HepG2 (cell line): Measurements from ENCODE around the gene EIF3A. TPM values are rescaled to one million over a fixed set of nuclear protein-coding genes. Genes with fewer than 3 reads are reported as not detected.

Experiments
- DR1 ChIP-seq: sonication (generic); formaldehyde crosslinking; IDR thresholded peaks from 2 replicates; pipeline ENCODE4 v1.8.0; 2021; ENCODE audit warnings: mild to moderate bottlenecking, missing genetic modification reagents, inconsistent platforms
- HHEX ChIP-seq: IDR thresholded peaks from 2 replicates; pipeline ENCODE4 v1.6.1; 2016; ENCODE audit warnings: control low read depth
- KLF9 ChIP-seq: IDR thresholded peaks from 2 replicates; pipeline ENCODE4 v1.6.1; 2016; ENCODE audit warnings: low read depth
- MAFG ChIP-seq: sonication (generic); formaldehyde crosslinking; IDR thresholded peaks from 2 replicates; pipeline ENCODE4 v1.5.1; 2020; ENCODE audit warnings: mild to moderate bottlenecking, missing genetic modification reagents
- MBD4 ChIP-seq: IDR thresholded peaks from 2 replicates; pipeline ENCODE4 v1.6.1; 2012; ENCODE audit warnings: low read length, inconsistent platforms, borderline replicate concordance
- RBM22 ChIP-seq: fragments of 200-400 bp; formaldehyde crosslinking; optimal IDR thresholded peaks from 2 replicates; pipeline ENCODE3; 2017; ENCODE audit warnings: mild to moderate bottlenecking, low read length, moderate library complexity
- SIN3A ChIP-seq: IDR thresholded peaks from 2 replicates; pipeline ENCODE4 v1.6.1; 2011; ENCODE audit warnings: low read depth, mild to moderate bottlenecking, control low read depth, low read length, borderline replicate concordance
- TBX3 ChIP-seq: fragments of 450-650 bp; IDR thresholded peaks from 2 replicates; pipeline ENCODE4 v1.6.1; 2017; ENCODE audit warnings: antibody characterized with exemption, mild to moderate bottlenecking, inconsistent platforms, borderline replicate concordance
- TP53 ChIP-seq: sonication (generic); formaldehyde crosslinking; conservative IDR thresholded peaks from 2 replicates; pipeline ENCODE4 v1.4.0; 2020; ENCODE audit warnings: missing genetic modification reagents
- ZNF136 ChIP-seq: sonication (generic); formaldehyde crosslinking; IDR thresholded peaks from 2 replicates; pipeline ENCODE4 v1.8.1; 2022; ENCODE audit warnings: low read depth, mild to moderate bottlenecking, moderate library complexity, missing genetic modification reagents
- ZNF232 ChIP-seq: sonication (generic); formaldehyde crosslinking; IDR thresholded peaks from 2 replicates; pipeline ENCODE4 v1.4.0; 2020; ENCODE audit warnings: missing genetic modification reagents, borderline replicate concordance
- ZNF432 ChIP-seq: sonication (generic); formaldehyde crosslinking; IDR thresholded peaks from 2 replicates; pipeline ENCODE4 v1.5.0; 2020; ENCODE audit warnings: missing genetic modification reagents, mild to moderate bottlenecking, borderline replicate concordance
- ZSCAN21 ChIP-seq: sonication (generic); formaldehyde crosslinking; IDR thresholded peaks from 2 replicates; pipeline ENCODE4 v1.8.0; 2022; ENCODE audit warnings: mild to moderate bottlenecking, missing genetic modification reagents, moderate library complexity, borderline replicate concordance
- polyA plus RNA-seq, 8 experiments: library from polyadenylated mRNA; depleted of rRNA in 3 of 8; stranded (reverse) in 7 of 8; unstranded in 1 of 8; fragments of >200 nt; fragmentation: Illumina TruSeq in 4 of 8; extraction: Trizol in 4 of 8; gene quantifications; 2 replicates each; pipeline versions ENCODE4 v1.2.1 to v1.2.3, GENCODE V29; 2011 to 2016; ENCODE audit warnings: low read depth in 4 of 8, missing spikeins in 1 of 8, mixed read lengths in 1 of 8; ENCODE audit not compliant: insufficient read depth in 1 of 8
- total RNA-seq, 5 experiments: library from RNA; depleted of rRNA; stranded (reverse); fragments of >200 nt; fragmentation: Illumina TruSeq; extraction: Trizol; gene quantifications; 2 replicates each; pipeline ENCODE4 v1.2.3, GENCODE V29; 2016; ENCODE audit warnings: low read depth in 1 of 5
- TF ChIP-seq, protein P1 (sequence below): sonication (generic); formaldehyde crosslinking; IDR thresholded peaks from 2 replicates; pipeline ENCODE4 v1.4.0; 2020; ENCODE audit warnings: missing genetic modification reagents, mild to moderate bottlenecking, borderline replicate concordance
- TF ChIP-seq, protein P2 (sequence below): sonication (generic); formaldehyde crosslinking; IDR thresholded peaks from 2 replicates; pipeline ENCODE4 v1.8.1; 2023; ENCODE audit warnings: mild to moderate bottlenecking, moderate library complexity, missing genetic modification reagents
- TF ChIP-seq, protein P3 (sequence below): sonication (generic); formaldehyde crosslinking; IDR thresholded peaks from 2 replicates; pipeline ENCODE4 v1.4.0; 2020; ENCODE audit warnings: missing genetic modification reagents, borderline replicate concordance
- TF ChIP-seq, protein P4 (sequence below): sonication (generic); formaldehyde crosslinking; IDR thresholded peaks from 2 replicates; pipeline ENCODE4 v1.4.0; 2020; ENCODE audit warnings: missing genetic modification reagents, borderline replicate concordance

The EIF3A gene
- total and polyA plus RNA-seq, 2 of the 13 experiments (the other 11 are each of a cell fraction or from before 2014, with no cell fraction given): 25.6 to 117 TPM

DNA sequence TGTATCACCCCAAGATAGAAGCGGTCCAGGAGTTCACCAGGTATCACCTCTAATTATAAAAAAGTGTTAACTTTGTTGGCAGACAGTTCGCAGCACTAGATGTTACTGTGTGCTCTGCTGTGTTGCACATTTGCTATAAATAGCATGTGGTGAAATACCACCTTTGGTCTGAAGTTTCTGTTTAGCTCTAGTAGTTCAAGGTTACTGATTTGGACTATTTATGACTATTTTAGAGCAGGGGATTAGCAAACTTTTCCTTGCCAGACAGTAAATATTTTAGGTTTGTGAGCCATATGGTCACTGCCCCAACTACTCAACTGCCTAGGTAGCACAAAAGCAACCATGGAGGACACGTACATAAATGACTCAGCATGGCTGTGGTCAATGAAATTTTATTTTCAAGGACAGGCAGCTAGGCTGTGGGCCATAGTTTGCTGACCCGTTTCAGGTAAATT, 39.8 kb upstream of the EIF3A start (continued):
- TF ChIP-seq ZNF136 (no peak; the same call in 1 of the 2 replicates), MBD4 (no peak), DR1 (CRISPR knock-in tag) (no peak), ZNF432 (CRISPR knock-in tag) (peak; percentile 64; the same call in 1 of the 2 replicates), KLF9 (CRISPR knock-in tag) (no peak), ZNF232 (CRISPR knock-in tag) (peak; percentile 76; the same call in 1 of the 2 replicates), TP53 (CRISPR knock-in tag) (0 out of 2 replicates have a peak, but pooled peaks have one; percentile 30), MAFG (CRISPR knock-in tag) (peak; percentile 85), ZSCAN21 (CRISPR knock-in tag) (0 out of 2 replicates have a peak, but pooled peaks have one; percentile 43), HHEX (CRISPR knock-in tag) (0 out of 2 replicates have a peak, but pooled peaks have one; percentile 28), RBM22 (no peak), SIN3A (0 out of 2 replicates have a peak, but pooled peaks have one; percentile 24), TBX3 (peak; percentile 64; the same call in 1 of the 2 replicates)
- TF ChIP-seq, protein P1, sequence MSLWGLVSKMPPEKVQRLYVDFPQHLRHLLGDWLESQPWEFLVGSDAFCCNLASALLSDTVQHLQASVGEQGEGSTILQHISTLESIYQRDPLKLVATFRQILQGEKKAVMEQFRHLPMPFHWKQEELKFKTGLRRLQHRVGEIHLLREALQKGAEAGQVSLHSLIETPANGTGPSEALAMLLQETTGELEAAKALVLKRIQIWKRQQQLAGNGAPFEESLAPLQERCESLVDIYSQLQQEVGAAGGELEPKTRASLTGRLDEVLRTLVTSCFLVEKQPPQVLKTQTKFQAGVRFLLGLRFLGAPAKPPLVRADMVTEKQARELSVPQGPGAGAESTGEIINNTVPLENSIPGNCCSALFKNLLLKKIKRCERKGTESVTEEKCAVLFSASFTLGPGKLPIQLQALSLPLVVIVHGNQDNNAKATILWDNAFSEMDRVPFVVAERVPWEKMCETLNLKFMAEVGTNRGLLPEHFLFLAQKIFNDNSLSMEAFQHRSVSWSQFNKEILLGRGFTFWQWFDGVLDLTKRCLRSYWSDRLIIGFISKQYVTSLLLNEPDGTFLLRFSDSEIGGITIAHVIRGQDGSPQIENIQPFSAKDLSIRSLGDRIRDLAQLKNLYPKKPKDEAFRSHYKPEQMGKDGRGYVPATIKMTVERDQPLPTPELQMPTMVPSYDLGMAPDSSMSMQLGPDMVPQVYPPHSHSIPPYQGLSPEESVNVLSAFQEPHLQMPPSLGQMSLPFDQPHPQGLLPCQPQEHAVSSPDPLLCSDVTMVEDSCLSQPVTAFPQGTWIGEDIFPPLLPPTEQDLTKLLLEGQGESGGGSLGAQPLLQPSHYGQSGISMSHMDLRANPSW (CRISPR knock-in tag): peak; percentile 97
- TF ChIP-seq, protein P2, sequence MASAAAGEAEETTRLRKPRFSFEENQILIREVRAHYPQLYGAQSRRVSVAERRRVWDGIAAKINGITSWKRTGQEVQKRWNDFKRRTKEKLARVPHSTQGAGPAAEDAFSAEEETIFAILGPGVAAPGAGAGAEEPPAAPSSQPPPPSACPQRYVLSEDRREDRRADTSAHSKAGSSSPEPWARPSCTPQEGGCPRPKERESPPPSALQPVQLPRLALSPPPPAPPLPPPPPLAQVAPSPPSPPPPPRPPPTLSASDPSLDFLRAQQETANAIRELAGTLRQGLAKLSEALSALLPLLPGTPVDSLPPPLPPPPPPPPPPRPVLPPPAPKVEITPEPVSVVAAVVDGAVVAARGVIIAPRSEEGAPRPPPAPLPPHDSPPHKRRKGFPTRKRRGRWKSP (CRISPR knock-in tag): peak; percentile 74
- TF ChIP-seq, protein P3, sequence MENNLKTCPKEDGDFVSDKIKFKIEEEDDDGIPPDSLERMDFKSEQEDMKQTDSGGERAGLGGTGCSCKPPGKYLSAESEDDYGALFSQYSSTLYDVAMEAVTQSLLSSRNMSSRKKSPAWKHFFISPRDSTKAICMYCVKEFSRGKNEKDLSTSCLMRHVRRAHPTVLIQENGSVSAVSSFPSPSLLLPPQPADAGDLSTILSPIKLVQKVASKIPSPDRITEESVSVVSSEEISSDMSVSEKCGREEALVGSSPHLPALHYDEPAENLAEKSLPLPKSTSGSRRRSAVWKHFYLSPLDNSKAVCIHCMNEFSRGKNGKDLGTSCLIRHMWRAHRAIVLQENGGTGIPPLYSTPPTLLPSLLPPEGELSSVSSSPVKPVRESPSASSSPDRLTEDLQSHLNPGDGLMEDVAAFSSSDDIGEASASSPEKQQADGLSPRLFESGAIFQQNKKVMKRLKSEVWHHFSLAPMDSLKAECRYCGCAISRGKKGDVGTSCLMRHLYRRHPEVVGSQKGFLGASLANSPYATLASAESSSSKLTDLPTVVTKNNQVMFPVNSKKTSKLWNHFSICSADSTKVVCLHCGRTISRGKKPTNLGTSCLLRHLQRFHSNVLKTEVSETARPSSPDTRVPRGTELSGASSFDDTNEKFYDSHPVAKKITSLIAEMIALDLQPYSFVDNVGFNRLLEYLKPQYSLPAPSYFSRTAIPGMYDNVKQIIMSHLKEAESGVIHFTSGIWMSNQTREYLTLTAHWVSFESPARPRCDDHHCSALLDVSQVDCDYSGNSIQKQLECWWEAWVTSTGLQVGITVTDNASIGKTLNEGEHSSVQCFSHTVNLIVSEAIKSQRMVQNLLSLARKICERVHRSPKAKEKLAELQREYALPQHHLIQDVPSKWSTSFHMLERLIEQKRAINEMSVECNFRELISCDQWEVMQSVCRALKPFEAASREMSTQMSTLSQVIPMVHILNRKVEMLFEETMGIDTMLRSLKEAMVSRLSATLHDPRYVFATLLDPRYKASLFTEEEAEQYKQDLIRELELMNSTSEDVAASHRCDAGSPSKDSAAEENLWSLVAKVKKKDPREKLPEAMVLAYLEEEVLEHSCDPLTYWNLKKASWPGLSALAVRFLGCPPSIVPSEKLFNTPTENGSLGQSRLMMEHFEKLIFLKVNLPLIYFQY (CRISPR knock-in tag): peak; percentile 87; the same call in 1 of the 2 replicates
- TF ChIP-seq, protein P4, sequence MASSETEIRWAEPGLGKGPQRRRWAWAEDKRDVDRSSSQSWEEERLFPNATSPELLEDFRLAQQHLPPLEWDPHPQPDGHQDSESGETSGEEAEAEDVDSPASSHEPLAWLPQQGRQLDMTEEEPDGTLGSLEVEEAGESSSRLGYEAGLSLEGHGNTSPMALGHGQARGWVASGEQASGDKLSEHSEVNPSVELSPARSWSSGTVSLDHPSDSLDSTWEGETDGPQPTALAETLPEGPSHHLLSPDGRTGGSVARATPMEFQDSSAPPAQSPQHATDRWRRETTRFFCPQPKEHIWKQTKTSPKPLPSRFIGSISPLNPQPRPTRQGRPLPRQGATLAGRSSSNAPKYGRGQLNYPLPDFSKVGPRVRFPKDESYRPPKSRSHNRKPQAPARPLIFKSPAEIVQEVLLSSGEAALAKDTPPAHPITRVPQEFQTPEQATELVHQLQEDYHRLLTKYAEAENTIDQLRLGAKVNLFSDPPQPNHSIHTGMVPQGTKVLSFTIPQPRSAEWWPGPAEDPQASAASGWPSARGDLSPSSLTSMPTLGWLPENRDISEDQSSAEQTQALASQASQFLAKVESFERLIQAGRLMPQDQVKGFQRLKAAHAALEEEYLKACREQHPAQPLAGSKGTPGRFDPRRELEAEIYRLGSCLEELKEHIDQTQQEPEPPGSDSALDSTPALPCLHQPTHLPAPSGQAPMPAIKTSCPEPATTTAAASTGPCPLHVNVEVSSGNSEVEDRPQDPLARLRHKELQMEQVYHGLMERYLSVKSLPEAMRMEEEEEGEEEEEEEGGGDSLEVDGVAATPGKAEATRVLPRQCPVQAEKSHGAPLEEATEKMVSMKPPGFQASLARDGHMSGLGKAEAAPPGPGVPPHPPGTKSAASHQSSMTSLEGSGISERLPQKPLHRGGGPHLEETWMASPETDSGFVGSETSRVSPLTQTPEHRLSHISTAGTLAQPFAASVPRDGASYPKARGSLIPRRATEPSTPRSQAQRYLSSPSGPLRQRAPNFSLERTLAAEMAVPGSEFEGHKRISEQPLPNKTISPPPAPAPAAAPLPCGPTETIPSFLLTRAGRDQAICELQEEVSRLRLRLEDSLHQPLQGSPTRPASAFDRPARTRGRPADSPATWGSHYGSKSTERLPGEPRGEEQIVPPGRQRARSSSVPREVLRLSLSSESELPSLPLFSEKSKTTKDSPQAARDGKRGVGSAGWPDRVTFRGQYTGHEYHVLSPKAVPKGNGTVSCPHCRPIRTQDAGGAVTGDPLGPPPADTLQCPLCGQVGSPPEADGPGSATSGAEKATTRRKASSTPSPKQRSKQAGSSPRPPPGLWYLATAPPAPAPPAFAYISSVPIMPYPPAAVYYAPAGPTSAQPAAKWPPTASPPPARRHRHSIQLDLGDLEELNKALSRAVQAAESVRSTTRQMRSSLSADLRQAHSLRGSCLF (CRISPR knock-in tag): no peak
